ENCODE results near the gene KIF23.

GRCh38 chr15:69367236-69367635 is 46.9 kb upstream of the KIF23 start:
- no peak for TF ChIP-seq CTCF (conservative IDR thresholded peaks at IDR 0.05; ENCODE audit: low read length)
- no peak for TF ChIP-seq EZH2phosphoT487 (IDR thresholded peaks at IDR 0.05; ENCODE audit: borderline replicate concordance, low read depth, low read length)
